ENCODE results near the gene ERICH6B.
"Not testable (repeated sequence)": the region's sequence is repeated elsewhere in the genome, so short reads cannot be mapped to it uniquely, and the experiment has no call there.

ERICH6B gene

GRCh38 chr13:45615501-45616101, at the start of gene ERICH6B:
Gene ERICH6B (minus strand): TSS chr13:45615739. CDS start chr13:45597005, 18,734 bp downstream.
- DNase-seq: no peak

- not testable (repeated sequence) for DNase-seq
Measured at GRCh38 chr13:45662903-45663302, 47.4 kb upstream of the ERICH6B start.

- DNase-seq: no peak
Measured at GRCh38 chr13:45662162-45662561, 46.6 kb upstream of the ERICH6B start.

GRCh38 chr13:45660458-45660857, 44.9 kb upstream of the ERICH6B start:
- not testable (repeated sequence) for DNase-seq

GRCh38 chr13:45659536-45659935, 44.0 kb upstream of the ERICH6B start:
- DNase-seq: no peak

GRCh38 chr13:45658586-45659235, 43.2 kb upstream of the ERICH6B start:
- DNase-seq: no peak

- no peak for DNase-seq
Measured at GRCh38 chr13:45654633-45655349, 39.3 kb upstream of the ERICH6B start.

GRCh38 chr13:45645263-45645662, 29.7 kb upstream of the ERICH6B start:
- DNase-seq: not testable (repeated sequence)

GRCh38 chr13:45642159-45642558, 26.6 kb upstream of the ERICH6B start:
- not testable (repeated sequence) for DNase-seq

- not testable (repeated sequence) for DNase-seq
Measured at GRCh38 chr13:45635291-45635690, 19.8 kb upstream of the ERICH6B start.

- DNase-seq: no peak
Measured at GRCh38 chr13:45630791-45631190, 15.3 kb upstream of the ERICH6B start.

- DNase-seq: no peak
Measured at GRCh38 chr13:45629940-45630339, 14.4 kb upstream of the ERICH6B start.

GRCh38 chr13:45628094-45628493, 12.6 kb upstream of the ERICH6B start:
- no peak for DNase-seq

GRCh38 chr13:45627656-45628055, 12.1 kb upstream of the ERICH6B start:
- no peak for DNase-seq

- no peak for DNase-seq
Measured at GRCh38 chr13:45626731-45627374, 11.3 kb upstream of the ERICH6B start.

- no peak for DNase-seq
Measured at GRCh38 chr13:45623516-45624090, 8.1 kb upstream of the ERICH6B start.

- no peak for DNase-seq
Measured at GRCh38 chr13:45621950-45622349, 6.4 kb upstream of the ERICH6B start.

GRCh38 chr13:45607931-45608330, 7.6 kb downstream of the ERICH6B start:
- no peak for DNase-seq

- no peak for DNase-seq
Measured at GRCh38 chr13:45604892-45605291, 10.6 kb downstream of the ERICH6B start.

- DNase-seq: no peak
Measured at GRCh38 chr13:45603338-45603737, 12.2 kb downstream of the ERICH6B start.

- DNase-seq: no peak
Measured at GRCh38 chr13:45602183-45603170, 13.1 kb downstream of the ERICH6B start.

GRCh38 chr13:45601680-45602079, 13.9 kb downstream of the ERICH6B start:
- no peak for DNase-seq
